Measurements from ENCODE around the gene LRP1. TPM values are rescaled to one million over a fixed set of nuclear protein-coding genes. Genes with fewer than 3 reads are reported as not detected.

The LRP1 gene
- total RNA-seq, 2 experiments from 2014 or later: 1.1 to 4.4 TPM

- BruUV-seq (replicated peaks): no TSS peak
- H3K9me2 ChIP-seq (ENCODE audit: insufficient read depth, low read length): no peaks in the 10 kb centered on the region
- TF ChIP-seq, protein P1, sequence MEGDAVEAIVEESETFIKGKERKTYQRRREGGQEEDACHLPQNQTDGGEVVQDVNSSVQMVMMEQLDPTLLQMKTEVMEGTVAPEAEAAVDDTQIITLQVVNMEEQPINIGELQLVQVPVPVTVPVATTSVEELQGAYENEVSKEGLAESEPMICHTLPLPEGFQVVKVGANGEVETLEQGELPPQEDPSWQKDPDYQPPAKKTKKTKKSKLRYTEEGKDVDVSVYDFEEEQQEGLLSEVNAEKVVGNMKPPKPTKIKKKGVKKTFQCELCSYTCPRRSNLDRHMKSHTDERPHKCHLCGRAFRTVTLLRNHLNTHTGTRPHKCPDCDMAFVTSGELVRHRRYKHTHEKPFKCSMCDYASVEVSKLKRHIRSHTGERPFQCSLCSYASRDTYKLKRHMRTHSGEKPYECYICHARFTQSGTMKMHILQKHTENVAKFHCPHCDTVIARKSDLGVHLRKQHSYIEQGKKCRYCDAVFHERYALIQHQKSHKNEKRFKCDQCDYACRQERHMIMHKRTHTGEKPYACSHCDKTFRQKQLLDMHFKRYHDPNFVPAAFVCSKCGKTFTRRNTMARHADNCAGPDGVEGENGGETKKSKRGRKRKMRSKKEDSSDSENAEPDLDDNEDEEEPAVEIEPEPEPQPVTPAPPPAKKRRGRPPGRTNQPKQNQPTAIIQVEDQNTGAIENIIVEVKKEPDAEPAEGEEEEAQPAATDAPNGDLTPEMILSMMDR (conservative IDR thresholded peaks at IDR 0.05; ENCODE audit: low read length): no peak
- TF ChIP-seq EZH2phosphoT487 (IDR thresholded peaks at IDR 0.05; ENCODE audit: borderline replicate concordance, low read depth, low read length): no peak
- no peak overlapping the region for H3K4me2 ChIP-seq (ENCODE audit: low read length)
- no peak overlapping the region for H2AFZ ChIP-seq (ENCODE audit: low read length)
- intact Hi-C loops (cut with micrococcal nuclease; ENCODE audit: unreplicated experiment): no loop called here
- no peak for DNase-seq (ENCODE audit: low spot score)
- peaks cover 5% of the 10 kb centered on the region for H3K4me1 ChIP-seq (ENCODE audit: insufficient read depth, low read length, poor library complexity, severe bottlenecking)
- no peaks in the 10 kb centered on the region for H3K79me2 ChIP-seq (ENCODE audit: insufficient read depth, low read depth, low read length)
- H3K36me3 ChIP-seq (ENCODE audit: insufficient read depth, low read length): no peaks in the 10 kb centered on the region
- CTCF ChIA-PET (ENCODE audit: unreplicated experiment): interaction anchor here (0.6 kb wide), 1 partner anchor 47 kb away, joined by 3 read pairs; no protein-coding TSS in a partner anchor
- H4K20me1 ChIP-seq (ENCODE audit: insufficient read depth, low read length): no peaks in the 10 kb centered on the region
- POLR2A ChIA-PET: no interaction called here
- H3K27ac ChIP-seq (ENCODE audit: low read depth, low read length, poor library complexity, severe bottlenecking): no peak overlapping the region
- no peak overlapping the region for H3K4me3 ChIP-seq (ENCODE audit: low read depth, low read length, poor library complexity, severe bottlenecking)
- no peaks in the 10 kb centered on the region for H3K9me3 ChIP-seq (ENCODE audit: low read length)
Measured at GRCh38 chr12:57150400-57151000, 22.2 kb downstream of the LRP1 start.

DNA sequence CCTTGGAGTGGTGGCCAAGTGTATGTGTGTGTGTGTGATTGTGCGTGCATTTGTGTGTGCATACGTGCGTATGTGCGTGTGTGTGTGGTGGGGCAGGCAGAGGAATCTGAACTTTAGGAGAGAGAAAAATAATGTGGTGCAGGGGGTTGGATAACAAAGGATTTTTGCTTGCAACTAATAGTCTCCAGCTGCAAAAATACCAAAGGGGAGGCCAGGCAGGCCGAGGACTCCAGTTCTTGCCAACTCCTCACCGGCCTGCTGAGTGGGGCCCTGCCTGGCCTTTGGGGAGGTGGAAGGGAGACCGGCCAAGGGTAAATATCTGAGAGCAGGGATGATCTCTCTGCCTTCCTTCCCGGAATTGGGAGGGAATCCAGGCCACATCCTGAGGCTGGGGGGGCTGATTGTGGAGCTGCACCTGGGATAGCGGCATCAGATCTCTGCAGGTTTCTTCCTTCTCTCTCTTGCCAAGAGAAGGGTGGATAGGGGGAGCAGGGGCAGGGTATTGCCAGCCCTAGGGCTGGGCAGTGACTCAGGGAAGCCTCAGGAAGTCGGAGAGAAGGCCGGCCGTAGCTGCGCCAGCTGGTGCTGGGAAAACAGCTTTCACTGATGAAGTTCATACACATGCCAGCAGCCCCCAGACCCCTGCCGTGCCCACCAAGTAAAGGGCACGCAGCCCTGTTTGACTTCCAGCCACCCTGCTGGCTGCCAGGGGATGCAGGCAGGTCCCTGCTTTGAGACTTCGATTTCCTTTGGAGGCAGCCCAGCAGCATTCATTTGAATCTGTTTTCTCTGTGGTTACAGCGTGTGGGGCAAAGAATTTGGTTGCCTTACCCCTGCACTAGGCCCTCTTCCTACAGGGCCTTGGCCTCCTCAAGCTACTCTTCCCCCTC, 23.7 kb downstream of the LRP1 start:
- Histone ChIP-seq H3K27ac (ENCODE audit: low read depth, low read length, poor library complexity, severe bottlenecking) (no peak overlapping the region), H3K4me1 (ENCODE audit: insufficient read depth, low read length, poor library complexity, severe bottlenecking) (peaks cover 5% of the 10 kb centered on the region), H3K4me2 (ENCODE audit: low read length) (no peak overlapping the region), H2AFZ (ENCODE audit: low read length) (no peak overlapping the region), H3K9me3 (ENCODE audit: low read length) (no peaks in the 10 kb centered on the region), H3K79me2 (ENCODE audit: insufficient read depth, low read depth, low read length) (no peaks in the 10 kb centered on the region), H4K20me1 (ENCODE audit: insufficient read depth, low read length) (no peaks in the 10 kb centered on the region), H3K4me3 (ENCODE audit: low read depth, low read length, poor library complexity, severe bottlenecking) (no peak overlapping the region), H3K9me2 (ENCODE audit: insufficient read depth, low read length) (no peaks in the 10 kb centered on the region), H3K36me3 (ENCODE audit: insufficient read depth, low read length) (no peaks in the 10 kb centered on the region)
- ChIA-PET CTCF (ENCODE audit: unreplicated experiment) (no interaction called here), POLR2A (no interaction called here)
- DNase-seq (ENCODE audit: low spot score): no peak
- intact Hi-C loops (cut with micrococcal nuclease; ENCODE audit: unreplicated experiment): no loop called here
- TF ChIP-seq, protein P1 (conservative IDR thresholded peaks at IDR 0.05; ENCODE audit: low read length): no peak
- no peak for TF ChIP-seq EZH2phosphoT487 (IDR thresholded peaks at IDR 0.05; ENCODE audit: borderline replicate concordance, low read depth, low read length)
- no TSS peak for BruUV-seq (replicated peaks)

GRCh38 chr12:57152639-57153038, 24.4 kb downstream of the LRP1 start:
- H3K9me3 ChIP-seq (ENCODE audit: low read length): no peaks in the 10 kb centered on the region
- H4K20me1 ChIP-seq (ENCODE audit: insufficient read depth, low read length): no peaks in the 10 kb centered on the region
- no peaks in the 10 kb centered on the region for H3K9me2 ChIP-seq (ENCODE audit: insufficient read depth, low read length)
- no peaks in the 10 kb centered on the region for H3K79me2 ChIP-seq (ENCODE audit: insufficient read depth, low read depth, low read length)
- no peak overlapping the region for H3K4me3 ChIP-seq (ENCODE audit: low read depth, low read length, poor library complexity, severe bottlenecking)
- intact Hi-C loops (cut with micrococcal nuclease; ENCODE audit: unreplicated experiment): no loop called here
- no TSS peak for BruUV-seq (replicated peaks)
- H3K4me1 ChIP-seq (ENCODE audit: insufficient read depth, low read length, poor library complexity, severe bottlenecking): peaks cover 5% of the 10 kb centered on the region
- H3K27ac ChIP-seq (ENCODE audit: low read depth, low read length, poor library complexity, severe bottlenecking): no peak overlapping the region
- H3K4me2 ChIP-seq (ENCODE audit: low read length): no peak overlapping the region
- H3K36me3 ChIP-seq (ENCODE audit: insufficient read depth, low read length): no peaks in the 10 kb centered on the region
- ChIA-PET POLR2A (no interaction called here), CTCF (ENCODE audit: unreplicated experiment) (no interaction called here)
- TF ChIP-seq EZH2phosphoT487 (IDR thresholded peaks at IDR 0.05; ENCODE audit: borderline replicate concordance, low read depth, low read length): no peak
- TF ChIP-seq, protein P1 (conservative IDR thresholded peaks at IDR 0.05; ENCODE audit: low read length): no peak
- DNase-seq (ENCODE audit: low spot score): no peak
- H2AFZ ChIP-seq (ENCODE audit: low read length): no peak overlapping the region
